GM18907 (cell line): ENCODE data around the gene NEDD9.

ENCODE experiments used
- ATAC-seq: cut with Tn5 transposase; IDR thresholded peaks from one replicate; pipeline ENCODE4 v1.9.1; 2021; ENCODE audit warnings: mild to moderate bottlenecking, moderate library complexity; ENCODE audit not compliant: unreplicated experiment

NEDD9 gene

GRCh38 chr6:11219400-11219834 lies 13.1 kb downstream of the NEDD9 start:
- ATAC-seq: no peak

- ATAC-seq: no peak
These were observed 13.7 kb downstream of the NEDD9 start for GRCh38 chr6:11218538-11219399.

- no peak for ATAC-seq
These were observed 14.4 kb downstream of the NEDD9 start for GRCh38 chr6:11218102-11218442.

- ATAC-seq: peak; percentile 51
These were observed 14.9 kb downstream of the NEDD9 start for GRCh38 chr6:11217360-11218101.

- ATAC-seq: no peak
These were observed 16.7 kb downstream of the NEDD9 start for GRCh38 chr6:11215773-11216172.

- no peak for ATAC-seq
These were observed 17.6 kb downstream of the NEDD9 start for GRCh38 chr6:11214901-11215300.

- ATAC-seq: no peak
These were observed 18.2 kb downstream of the NEDD9 start for GRCh38 chr6:11214084-11214833.

GRCh38 chr6:11213422-11214021 lies 18.9 kb downstream of the NEDD9 start:
- no peak for ATAC-seq

- ATAC-seq: no peak
These were observed 19.8 kb downstream of the NEDD9 start for GRCh38 chr6:11212664-11213063.

- no peak for ATAC-seq
These were observed 21.2 kb downstream of the NEDD9 start for GRCh38 chr6:11211254-11211653.

- no peak for ATAC-seq
These were observed 21.9 kb downstream of the NEDD9 start for GRCh38 chr6:11210386-11211138.

GRCh38 chr6:11209906-11210305 lies 22.6 kb downstream of the NEDD9 start:
- ATAC-seq: no peak

- no peak for ATAC-seq
These were observed 23.1 kb downstream of the NEDD9 start for GRCh38 chr6:11209369-11209768.

GRCh38 chr6:11208854-11209253 lies 23.6 kb downstream of the NEDD9 start:
- ATAC-seq: no peak

GRCh38 chr6:11208267-11208666 lies 24.2 kb downstream of the NEDD9 start:
- ATAC-seq: no peak

- ATAC-seq: no peak
These were observed 25.1 kb downstream of the NEDD9 start for GRCh38 chr6:11207199-11207968.

- no peak for ATAC-seq
These were observed 25.9 kb downstream of the NEDD9 start for GRCh38 chr6:11206576-11206975.

- ATAC-seq: no peak
These were observed 27.6 kb downstream of the NEDD9 start for GRCh38 chr6:11204794-11205366.

GRCh38 chr6:11204005-11204399 lies 28.5 kb downstream of the NEDD9 start:
- no peak for ATAC-seq
